ENCODE measurements around the gene ZFHX3. TPM values are rescaled to one million over a fixed set of nuclear protein-coding genes. Genes with fewer than 3 reads are reported as not detected.

ZFHX3 gene
- total RNA-seq, 2 donors from 2014 or later: 0.21 to 0.22 TPM

DNA sequence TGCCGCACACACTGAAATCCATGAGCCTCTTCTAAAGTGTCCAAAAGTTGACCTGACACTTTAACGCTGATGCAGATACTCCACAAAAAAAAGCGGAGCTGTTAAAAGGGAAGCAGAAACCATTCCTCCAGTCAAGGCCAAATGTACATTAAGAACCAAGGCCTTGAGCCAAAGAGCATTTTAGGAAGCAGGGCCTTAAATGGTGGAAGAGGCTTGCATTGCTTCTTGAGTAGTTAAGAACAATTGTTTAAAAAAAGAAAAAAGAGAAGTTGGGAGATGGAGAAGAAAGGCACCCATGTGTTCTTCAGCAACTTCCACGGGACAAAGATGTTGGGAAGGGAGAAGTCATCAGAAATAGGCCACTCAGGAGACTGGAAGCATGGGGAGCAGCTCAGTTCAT, 6.3 kb downstream of the ZFHX3 start:
- Mint-ChIP-seq H3K4me3 (no peak overlapping the region), H3K27me3 (peaks cover 20% of the 10 kb centered on the region), H3K27ac (no peak overlapping the region), H3K36me3 (ENCODE audit: low read depth) (no peaks in the 10 kb centered on the region), H3K4me1 (no peaks in the 10 kb centered on the region), H3K9me3 (no peaks in the 10 kb centered on the region)
- no peak for ATAC-seq (replicated peaks)

DNA sequence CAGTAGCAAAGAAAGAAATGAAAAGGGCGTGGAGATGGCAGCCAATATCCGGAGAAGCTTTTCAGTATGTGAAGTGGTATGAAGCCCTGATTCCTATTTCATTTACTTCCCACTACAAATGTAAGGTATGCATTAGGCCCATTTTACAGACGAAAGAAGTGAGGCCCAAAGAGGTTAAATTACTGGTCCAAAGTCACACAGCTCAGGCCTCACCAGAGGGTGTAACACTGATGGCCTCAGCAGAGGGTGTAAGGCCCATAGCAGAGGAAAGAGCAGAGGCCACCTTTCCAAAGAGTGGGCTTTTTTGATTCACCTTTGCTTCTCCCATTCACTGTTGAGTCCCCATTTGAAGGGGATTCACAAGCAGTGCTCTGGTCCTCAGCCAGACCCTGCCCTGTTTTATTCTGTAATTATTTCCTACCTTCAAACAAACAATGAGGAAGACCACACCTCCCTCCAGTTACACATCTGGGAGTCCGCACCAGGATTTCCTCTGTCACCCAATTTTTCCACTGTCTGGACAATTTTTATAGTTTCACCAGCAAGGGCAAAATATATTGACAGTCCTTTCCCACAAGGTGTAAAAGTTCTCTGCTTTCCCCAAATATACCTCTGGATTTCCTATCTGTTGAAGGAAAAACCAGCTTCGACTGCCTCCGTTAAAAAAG, 7.1 kb downstream of the ZFHX3 start:
- peaks cover 20% of the 10 kb centered on the region for H3K27me3 Mint-ChIP-seq
- H3K27ac Mint-ChIP-seq: no peak overlapping the region
- ATAC-seq (replicated peaks): no peak
- H3K4me3 Mint-ChIP-seq: no peak overlapping the region
- no peaks in the 10 kb centered on the region for H3K4me1 Mint-ChIP-seq
- H3K36me3 Mint-ChIP-seq (ENCODE audit: low read depth): no peaks in the 10 kb centered on the region
- H3K9me3 Mint-ChIP-seq: no peaks in the 10 kb centered on the region

DNA sequence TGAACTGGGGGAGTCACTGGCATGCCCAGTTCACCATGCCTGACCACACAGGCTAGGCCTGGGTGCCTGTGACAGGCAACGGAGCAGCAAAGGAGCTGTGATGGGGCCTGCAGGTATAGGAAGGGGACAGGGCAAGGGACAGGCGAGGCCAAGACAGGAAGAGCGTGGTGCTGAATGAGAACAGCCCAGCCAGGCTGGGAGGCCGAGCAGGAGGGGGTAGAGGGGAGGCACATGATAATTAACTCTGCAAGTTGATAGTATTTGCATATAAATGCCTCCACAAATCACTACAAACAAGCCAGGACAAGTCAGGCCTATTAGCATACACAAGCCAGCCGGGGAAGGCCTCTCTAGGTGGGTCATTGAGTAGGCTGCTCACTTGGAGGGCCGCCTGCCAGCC, 7.8 kb downstream of the ZFHX3 start:
- H3K4me1 Mint-ChIP-seq: no peaks in the 10 kb centered on the region
- H3K27ac Mint-ChIP-seq: no peak overlapping the region
- H3K27me3 Mint-ChIP-seq: peaks cover 20% of the 10 kb centered on the region
- no peak overlapping the region for H3K4me3 Mint-ChIP-seq
- no peaks in the 10 kb centered on the region for H3K36me3 Mint-ChIP-seq (ENCODE audit: low read depth)
- H3K9me3 Mint-ChIP-seq: no peaks in the 10 kb centered on the region
- ATAC-seq (replicated peaks): no peak

DNA sequence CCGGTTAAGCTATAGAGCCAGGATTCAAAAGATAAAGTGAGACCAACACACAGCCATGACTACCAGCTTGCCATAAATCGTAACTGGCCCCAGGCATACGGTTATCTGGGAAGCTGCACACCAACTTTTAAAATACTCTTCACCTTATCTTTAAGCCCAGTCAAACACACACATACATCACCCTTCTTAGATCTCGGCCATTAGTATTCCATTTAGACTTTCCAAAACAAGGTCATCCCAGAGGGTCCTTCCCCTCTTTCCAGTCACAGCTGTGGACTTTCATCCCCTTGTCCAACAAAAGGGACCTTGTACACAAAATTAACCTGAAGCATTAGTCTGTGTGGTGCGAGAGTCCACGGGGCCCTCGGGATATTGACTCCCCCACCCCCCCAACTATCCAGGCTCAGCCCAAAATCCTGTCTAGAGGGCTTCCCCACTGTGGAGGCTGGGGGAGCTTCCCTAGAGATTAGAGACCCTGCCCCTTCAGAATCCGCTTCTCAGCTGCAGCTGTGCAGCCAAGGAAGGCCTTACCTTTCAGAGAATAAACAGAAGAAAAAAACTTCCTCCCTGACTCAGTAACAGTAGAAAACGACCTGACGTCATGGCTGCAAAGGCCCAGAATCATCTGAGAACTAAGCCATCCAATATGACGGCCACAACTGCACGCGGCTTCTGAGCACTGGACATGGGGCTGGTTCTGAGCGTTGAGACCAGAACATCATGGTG, 9.9 kb downstream of the ZFHX3 start:
- Mint-ChIP-seq H3K36me3 (ENCODE audit: low read depth) (no peaks in the 10 kb centered on the region), H3K27ac (no peak overlapping the region), H3K27me3 (peaks cover 17% of the 10 kb centered on the region), H3K4me3 (no peak overlapping the region), H3K4me1 (no peaks in the 10 kb centered on the region), H3K9me3 (no peaks in the 10 kb centered on the region)
- no peak for ATAC-seq (replicated peaks)

DNA sequence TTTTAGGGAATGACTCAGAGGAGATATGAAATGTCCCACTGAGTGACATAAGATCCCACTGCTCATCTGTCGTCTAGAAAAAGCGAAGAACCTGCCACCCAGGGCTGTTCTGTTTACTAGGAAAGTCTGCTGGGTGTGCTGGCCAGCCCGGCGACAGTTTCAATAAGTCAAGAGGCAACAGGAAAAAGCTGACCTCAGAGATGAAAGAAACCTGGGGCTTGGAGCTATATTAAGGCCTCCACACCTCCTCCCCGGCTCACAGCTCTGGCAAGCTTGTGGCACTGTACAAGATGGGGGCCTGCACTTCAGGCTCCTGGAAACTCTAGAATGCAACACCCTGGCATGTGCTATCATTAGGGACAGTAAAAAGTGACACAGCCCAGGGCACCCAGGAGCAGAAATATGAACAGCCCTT, 10.6 kb downstream of the ZFHX3 start:
- no peak for ATAC-seq (replicated peaks)
- Mint-ChIP-seq H3K27me3 (peaks cover 13% of the 10 kb centered on the region), H3K4me3 (no peak overlapping the region)

DNA sequence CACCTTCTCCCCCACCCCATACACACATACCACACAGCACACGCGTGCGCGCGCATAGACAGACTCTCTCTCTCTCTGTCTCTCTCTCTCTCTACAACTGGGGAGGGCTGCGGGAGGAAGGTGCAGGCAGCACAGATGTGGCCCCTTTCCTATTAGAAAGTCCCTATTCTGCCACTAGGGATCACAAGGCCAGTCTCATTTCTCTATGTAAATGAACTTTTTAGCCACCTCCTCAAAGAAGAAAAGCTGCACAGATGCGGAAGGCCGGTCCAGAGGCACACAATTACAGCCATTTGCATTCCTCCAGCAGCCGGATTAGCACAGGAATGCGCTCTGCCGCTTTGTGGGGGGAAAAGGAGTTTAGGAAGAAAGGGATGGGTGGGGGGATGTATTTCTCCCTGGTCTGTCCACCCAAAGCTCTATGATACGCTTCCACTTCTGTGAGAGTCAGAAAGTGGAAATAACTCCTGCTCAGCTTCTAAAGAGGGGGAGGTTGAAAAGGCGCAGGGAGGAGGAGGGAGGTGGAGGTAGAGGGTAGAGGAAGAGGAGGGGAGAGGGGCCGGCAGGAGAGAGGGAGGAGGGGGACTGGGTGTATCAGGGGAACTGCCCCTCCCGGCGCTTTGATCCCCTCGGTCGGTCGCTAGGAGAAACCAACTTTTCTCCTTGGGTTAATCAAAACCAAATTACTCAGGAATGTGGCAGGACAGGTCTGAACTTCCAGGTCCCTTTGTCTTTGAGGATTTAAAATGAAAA, 11.7 kb downstream of the ZFHX3 start:
- H3K4me1 Mint-ChIP-seq: no peaks in the 10 kb centered on the region
- H3K4me3 Mint-ChIP-seq: no peak overlapping the region
- H3K9me3 Mint-ChIP-seq: no peaks in the 10 kb centered on the region
- H3K36me3 Mint-ChIP-seq (ENCODE audit: low read depth): no peaks in the 10 kb centered on the region
- no peak for ATAC-seq (replicated peaks)
- H3K27me3 Mint-ChIP-seq: peaks cover 17% of the 10 kb centered on the region
- H3K27ac Mint-ChIP-seq: no peak overlapping the region

More for the DNA sequence above, 10.6 kb downstream of the ZFHX3 start:
- Mint-ChIP-seq H3K36me3 (ENCODE audit: low read depth) (no peaks in the 10 kb centered on the region), H3K4me1 (no peaks in the 10 kb centered on the region), H3K9me3 (no peaks in the 10 kb centered on the region), H3K27ac (no peak overlapping the region)

DNA sequence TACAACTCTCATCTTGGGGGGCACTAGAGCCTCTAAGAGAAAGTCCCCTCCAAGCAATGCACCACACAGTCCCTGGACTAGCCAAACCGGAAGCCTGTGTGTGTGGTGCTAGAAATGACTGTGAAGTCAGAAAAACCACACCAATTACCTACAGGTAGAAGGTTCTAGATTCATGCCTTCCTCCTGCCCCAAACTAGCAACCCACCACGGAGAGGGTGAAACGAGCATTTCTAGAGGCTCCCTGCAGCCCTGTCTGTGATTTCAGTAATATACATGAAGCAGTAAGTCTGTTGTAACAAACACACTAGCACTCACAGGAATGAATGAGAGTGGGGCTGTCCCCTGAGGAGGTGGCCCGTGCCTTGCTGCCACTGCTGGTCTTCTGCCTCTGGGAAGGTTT, 13.6 kb downstream of the ZFHX3 start:
- H3K4me1 Mint-ChIP-seq: no peaks in the 10 kb centered on the region
- H3K9me3 Mint-ChIP-seq: no peaks in the 10 kb centered on the region
- H3K27me3 Mint-ChIP-seq: peaks cover 23% of the 10 kb centered on the region
- H3K4me3 Mint-ChIP-seq: no peak overlapping the region
- no peak for ATAC-seq (replicated peaks)
- no peaks in the 10 kb centered on the region for H3K36me3 Mint-ChIP-seq (ENCODE audit: low read depth)
- no peak overlapping the region for H3K27ac Mint-ChIP-seq

DNA sequence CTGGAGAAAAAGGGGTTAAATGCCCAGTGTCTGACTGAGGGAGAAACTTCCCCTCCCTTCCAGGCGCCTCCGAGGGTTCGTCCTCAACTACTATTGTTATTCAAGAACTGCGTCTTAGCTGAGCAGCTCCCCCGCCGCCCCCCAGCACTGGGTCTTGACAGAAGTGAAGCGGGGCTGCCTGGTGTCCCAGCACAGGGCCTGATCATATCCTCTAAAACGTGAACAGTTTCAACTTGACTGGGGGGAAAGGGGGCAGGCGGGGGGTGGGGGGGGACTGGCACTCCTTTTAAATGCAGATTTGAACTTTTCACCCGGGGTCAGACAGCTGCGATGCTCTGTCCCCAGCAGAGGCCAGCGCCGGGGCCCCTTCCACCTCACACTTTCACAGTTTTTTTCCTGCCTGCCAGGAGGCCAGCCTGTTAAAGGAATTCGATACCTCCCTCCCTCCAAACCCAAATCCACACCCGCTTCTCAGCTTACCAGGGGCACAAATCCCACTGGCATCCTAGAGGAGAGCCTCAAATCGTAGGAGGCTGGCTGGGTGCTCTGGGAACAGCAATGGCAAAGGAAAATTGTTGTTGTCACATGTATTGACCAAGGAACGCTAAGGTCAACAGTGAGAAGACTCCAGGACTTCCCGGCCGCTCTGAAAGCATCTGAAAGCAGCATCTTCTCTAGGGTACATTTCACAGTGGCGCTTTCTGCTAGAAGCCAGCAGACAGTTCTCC, 14.5 kb downstream of the ZFHX3 start:
- ATAC-seq (replicated peaks): no peak
- Mint-ChIP-seq H3K27me3 (peaks cover 23% of the 10 kb centered on the region), H3K4me1 (no peaks in the 10 kb centered on the region), H3K9me3 (no peaks in the 10 kb centered on the region), H3K27ac (no peak overlapping the region), H3K36me3 (ENCODE audit: low read depth) (no peaks in the 10 kb centered on the region), H3K4me3 (no peak overlapping the region)

DNA sequence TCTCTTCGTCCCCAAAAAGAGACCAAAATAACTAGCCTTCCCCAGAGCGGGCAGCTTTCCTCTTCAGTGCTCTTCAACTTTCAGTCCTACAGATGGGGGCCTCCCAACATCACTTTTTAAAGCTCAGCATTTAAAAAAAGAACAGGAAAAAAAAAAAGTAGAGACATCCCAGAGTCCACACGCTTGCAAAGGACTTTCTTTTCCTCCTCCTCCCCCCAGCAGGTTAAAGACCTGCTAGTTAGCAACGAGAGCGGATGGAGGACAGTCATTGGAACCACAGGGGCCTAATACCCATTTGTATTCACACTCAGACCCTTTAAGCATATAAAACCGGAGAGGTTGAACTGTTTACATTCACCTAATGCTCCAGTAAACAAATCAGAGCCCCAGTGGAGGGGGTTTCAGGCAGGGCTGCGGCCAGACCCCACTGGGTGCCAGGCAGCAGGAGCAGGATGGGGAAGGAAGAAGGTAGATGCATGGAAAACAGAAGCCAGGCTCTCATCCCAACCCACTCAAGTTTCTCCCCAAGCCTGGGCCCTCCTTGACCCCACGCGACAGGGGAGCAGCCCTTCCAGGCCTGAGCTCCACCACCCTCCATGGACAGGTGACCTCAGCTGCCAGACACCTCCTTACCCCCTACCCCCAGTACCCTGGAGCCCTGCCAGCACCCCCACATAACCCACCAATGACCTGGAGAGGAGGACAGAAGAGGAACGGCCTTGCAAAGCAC, 15.2 kb downstream of the ZFHX3 start:
- Mint-ChIP-seq H3K9me3 (no peaks in the 10 kb centered on the region), H3K27me3 (peaks cover 20% of the 10 kb centered on the region)

DNA sequence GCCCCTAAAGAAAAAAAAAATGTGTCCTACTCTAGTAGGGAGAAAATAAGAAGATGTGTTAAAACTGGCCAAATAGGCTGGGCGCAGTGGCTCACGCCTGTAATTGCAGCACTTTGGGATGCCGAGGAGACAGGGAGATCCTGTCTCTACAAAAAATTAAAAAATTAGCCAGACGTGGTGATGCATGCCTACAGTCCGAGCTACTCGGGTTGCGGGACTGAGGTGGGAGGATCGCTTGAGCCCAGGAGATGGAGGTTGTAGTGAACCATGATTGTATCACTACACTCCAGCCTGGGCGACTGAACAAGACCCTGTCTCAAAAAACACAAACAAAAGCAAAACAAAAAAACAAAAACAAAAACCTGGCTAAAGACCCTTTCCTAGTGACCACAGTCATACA, 15.9 kb downstream of the ZFHX3 start:
- no peaks in the 10 kb centered on the region for H3K9me3 Mint-ChIP-seq
- no peaks in the 10 kb centered on the region for H3K36me3 Mint-ChIP-seq (ENCODE audit: low read depth)
- no peak overlapping the region for H3K27ac Mint-ChIP-seq
- ATAC-seq (replicated peaks): no peak
- peaks cover 16% of the 10 kb centered on the region for H3K27me3 Mint-ChIP-seq
- H3K4me3 Mint-ChIP-seq: no peak overlapping the region
- no peaks in the 10 kb centered on the region for H3K4me1 Mint-ChIP-seq

More for the DNA sequence above, 15.2 kb downstream of the ZFHX3 start:
- Mint-ChIP-seq H3K4me1 (no peaks in the 10 kb centered on the region), H3K4me3 (no peak overlapping the region), H3K27ac (no peak overlapping the region), H3K36me3 (ENCODE audit: low read depth) (no peaks in the 10 kb centered on the region)
- no peak for ATAC-seq (replicated peaks)

DNA sequence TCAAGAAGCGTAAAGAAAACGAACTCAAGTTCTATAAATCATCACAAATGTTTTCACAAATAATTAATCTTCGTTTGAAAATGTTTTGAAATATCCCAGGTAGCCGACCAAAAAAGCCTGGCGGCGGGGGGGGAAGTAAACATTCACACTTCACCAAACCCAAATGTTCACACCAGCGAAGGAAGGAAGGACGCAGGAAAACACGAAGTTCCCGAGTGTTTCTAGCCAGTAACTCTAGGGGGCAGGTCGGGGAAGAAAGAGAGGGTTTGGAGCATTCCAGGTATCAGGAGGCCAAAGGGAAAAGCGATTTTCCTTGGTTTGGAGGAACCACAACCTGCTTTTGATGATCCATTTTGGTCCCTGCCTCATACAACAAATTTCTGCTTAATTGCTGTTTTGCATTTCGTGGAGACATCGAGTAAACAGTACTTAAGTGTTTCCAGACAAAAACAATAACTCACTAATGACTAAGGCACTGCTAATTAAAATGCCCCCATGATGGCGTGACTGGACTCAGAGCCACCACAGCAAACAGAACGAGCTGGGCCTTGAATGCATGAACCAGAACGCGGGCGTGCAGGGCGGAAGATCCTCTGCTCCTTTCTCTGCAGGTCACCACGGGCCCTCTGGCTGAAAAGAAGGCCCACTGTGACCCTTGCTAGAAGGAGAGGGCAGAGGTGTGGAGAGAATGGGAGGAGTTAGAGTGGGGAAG, 16.6 kb downstream of the ZFHX3 start:
- Mint-ChIP-seq H3K27me3 (peaks cover 16% of the 10 kb centered on the region), H3K9me3 (no peaks in the 10 kb centered on the region), H3K4me1 (no peaks in the 10 kb centered on the region), H3K27ac (no peak overlapping the region), H3K36me3 (ENCODE audit: low read depth) (no peaks in the 10 kb centered on the region), H3K4me3 (no peak overlapping the region)
- no peak for ATAC-seq (replicated peaks)

DNA sequence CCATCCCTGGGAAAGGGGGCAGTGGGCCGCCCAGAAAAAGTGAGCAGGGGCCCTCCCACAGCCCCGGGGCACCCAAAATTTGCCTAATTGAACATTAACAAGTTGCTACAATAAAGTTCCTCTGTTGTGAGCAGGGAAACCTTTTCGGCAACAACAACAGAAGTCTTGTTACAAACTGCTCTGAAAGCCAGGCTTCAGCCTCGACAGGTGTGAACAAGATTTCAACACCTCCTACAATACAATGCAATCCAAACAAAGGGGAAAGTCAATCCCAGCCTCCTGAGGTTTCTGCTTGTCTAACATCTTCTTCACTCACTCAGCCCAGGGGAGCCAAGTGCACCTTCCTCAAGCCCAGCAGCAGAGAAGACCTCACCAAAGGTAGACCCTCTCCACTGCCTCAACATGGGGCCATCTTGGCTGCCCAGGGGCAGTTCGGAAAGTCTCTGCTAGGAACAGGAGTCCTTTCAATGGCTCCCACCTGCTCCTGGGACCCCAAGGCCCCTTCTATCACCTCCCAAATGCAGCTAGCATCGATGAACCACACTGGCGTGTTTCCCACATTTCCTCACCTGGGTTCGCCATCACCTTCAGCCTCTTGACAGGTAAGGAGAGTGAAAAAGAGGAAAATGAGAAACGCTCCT, 19.1 kb downstream of the ZFHX3 start:
- no peaks in the 10 kb centered on the region for H3K4me1 Mint-ChIP-seq
- H3K36me3 Mint-ChIP-seq (ENCODE audit: low read depth): no peaks in the 10 kb centered on the region
- H3K9me3 Mint-ChIP-seq: no peaks in the 10 kb centered on the region
- ATAC-seq (replicated peaks): no peak
- no peak overlapping the region for H3K27ac Mint-ChIP-seq
- peaks cover 11% of the 10 kb centered on the region for H3K27me3 Mint-ChIP-seq
- H3K4me3 Mint-ChIP-seq: no peak overlapping the region

DNA sequence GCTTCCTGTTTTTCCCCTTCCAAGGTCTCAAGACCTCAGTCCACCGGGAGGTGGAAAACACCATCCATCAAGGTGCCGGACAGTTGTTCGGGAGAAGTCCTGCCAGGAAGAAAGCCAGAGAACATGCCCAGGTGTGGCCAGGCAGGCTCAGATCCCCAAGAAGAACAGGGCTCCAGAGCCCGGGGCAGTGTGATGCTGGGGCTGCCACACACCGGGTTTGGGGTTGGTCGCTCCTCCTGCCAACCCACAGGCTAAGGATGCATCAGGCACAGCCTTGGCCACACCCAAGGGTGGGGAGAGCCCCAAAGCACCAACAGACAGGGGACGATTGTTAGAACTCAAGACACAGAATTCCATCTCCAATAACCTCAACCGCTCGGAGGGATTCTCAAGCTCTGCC, 19.7 kb downstream of the ZFHX3 start:
- no peaks in the 10 kb centered on the region for H3K9me3 Mint-ChIP-seq
- no peak overlapping the region for H3K4me3 Mint-ChIP-seq
- peaks cover 11% of the 10 kb centered on the region for H3K27me3 Mint-ChIP-seq
- ATAC-seq (replicated peaks): no peak
- H3K4me1 Mint-ChIP-seq: no peaks in the 10 kb centered on the region
- H3K27ac Mint-ChIP-seq: no peak overlapping the region
- no peaks in the 10 kb centered on the region for H3K36me3 Mint-ChIP-seq (ENCODE audit: low read depth)
